Endothelial cell of umbilical vein (primary cell): ENCODE results near the gene PNPLA6.

Experiments used
- CTCF ChIP-seq, 2 donors: IDR thresholded peaks; 1 replicate in 1 of 2; 2 replicates in 1 of 2; pipeline ENCODE4 v1.5.1; 2011; ENCODE audit warnings: low read length in 2 of 2, mild to moderate bottlenecking in 2 of 2, moderate library complexity in 2 of 2, control low read depth in 1 of 2, inconsistent platforms in 1 of 2, low read depth in 1 of 2; ENCODE audit not compliant: insufficient read depth in 1 of 2; ENCODE audit errors: extremely low read depth in 1 of 2
- EZH2 ChIP-seq: IDR thresholded peaks from 2 replicates; pipeline ENCODE4 v1.6.1; 2012; ENCODE audit warnings: borderline replicate concordance, low read depth, mild to moderate bottlenecking, moderate library complexity, low read length, inconsistent platforms; ENCODE audit not compliant: severe bottlenecking
- FOS ChIP-seq: IDR thresholded peaks from 2 replicates; pipeline ENCODE4 v1.6.1; 2011; ENCODE audit warnings: mild to moderate bottlenecking, low read length, moderate library complexity, borderline replicate concordance; ENCODE audit not compliant: insufficient read depth
- MYC ChIP-seq: IDR thresholded peaks from one replicate; pipeline ENCODE4 v1.6.1; 2011; ENCODE audit warnings: mild to moderate bottlenecking, low read depth, low read length
- POLR2A ChIP-seq: IDR thresholded peaks from 2 replicates; pipeline ENCODE4 v1.6.1; 2012; ENCODE audit warnings: low read depth, mild to moderate bottlenecking, control low read depth, low read length
- POLR2AphosphoS5 ChIP-seq: IDR thresholded peaks from 2 replicates; pipeline ENCODE4 v1.6.1; 2012; ENCODE audit warnings: low read depth, mild to moderate bottlenecking, control low read depth, low read length, moderate library complexity; ENCODE audit not compliant: insufficient read depth

GRCh38 chr19:7492558-7492957 lies 43.0 kb upstream of the PNPLA6 start:
- TF ChIP-seq MYC (no peak), POLR2A (no peak), EZH2 (no peak), POLR2AphosphoS5 (no peak), CTCF (IDR thresholded peaks at IDR 0.05; ENCODE audit: extremely low read depth in 1 of 2, insufficient read depth in 1 of 2, low read depth in 1 of 2, low read length in 2 of 2) (no peak), FOS (peak; percentile 22)
